OCI-LY3 (cell line): ENCODE results near the gene MASP1.

Experiments used
- EZH2phosphoT487 ChIP-seq: fragments of 200-600 bp; shearing (Covaris generic); IDR thresholded peaks from 2 replicates; pipeline ENCODE4 v1.6.1; 2018; ENCODE audit warnings: antibody characterized with exemption, mixed run types, low read depth
- TF ChIP-seq, protein P1 (sequence below): fragments of 200-600, 300-600 bp; sonication (generic); IDR thresholded peaks from 2 replicates; pipeline ENCODE4 v1.5.1; 2014; ENCODE audit warnings: antibody characterized with exemption, low read length, low read depth

DNA sequence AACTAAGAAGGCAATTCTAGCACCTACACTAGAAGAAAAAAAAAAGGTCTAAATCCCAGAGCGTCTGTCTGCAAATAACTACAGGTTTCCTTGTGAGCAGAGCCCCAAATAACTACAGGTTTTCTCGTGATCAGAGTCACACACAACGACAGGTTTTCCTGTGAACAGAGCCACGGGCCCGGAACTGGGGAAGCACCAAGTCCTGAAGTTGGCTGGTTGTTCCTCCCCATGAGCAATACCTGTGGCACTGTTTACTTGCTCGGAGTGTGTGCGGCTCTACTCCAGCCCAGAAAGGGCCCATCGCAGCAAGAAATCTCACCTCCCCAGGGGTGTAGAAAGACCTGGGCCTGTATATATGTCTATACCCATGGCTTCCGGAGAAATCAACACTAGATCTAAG lies 644 bp upstream of the MASP1 start:
- TF ChIP-seq, protein P1, sequence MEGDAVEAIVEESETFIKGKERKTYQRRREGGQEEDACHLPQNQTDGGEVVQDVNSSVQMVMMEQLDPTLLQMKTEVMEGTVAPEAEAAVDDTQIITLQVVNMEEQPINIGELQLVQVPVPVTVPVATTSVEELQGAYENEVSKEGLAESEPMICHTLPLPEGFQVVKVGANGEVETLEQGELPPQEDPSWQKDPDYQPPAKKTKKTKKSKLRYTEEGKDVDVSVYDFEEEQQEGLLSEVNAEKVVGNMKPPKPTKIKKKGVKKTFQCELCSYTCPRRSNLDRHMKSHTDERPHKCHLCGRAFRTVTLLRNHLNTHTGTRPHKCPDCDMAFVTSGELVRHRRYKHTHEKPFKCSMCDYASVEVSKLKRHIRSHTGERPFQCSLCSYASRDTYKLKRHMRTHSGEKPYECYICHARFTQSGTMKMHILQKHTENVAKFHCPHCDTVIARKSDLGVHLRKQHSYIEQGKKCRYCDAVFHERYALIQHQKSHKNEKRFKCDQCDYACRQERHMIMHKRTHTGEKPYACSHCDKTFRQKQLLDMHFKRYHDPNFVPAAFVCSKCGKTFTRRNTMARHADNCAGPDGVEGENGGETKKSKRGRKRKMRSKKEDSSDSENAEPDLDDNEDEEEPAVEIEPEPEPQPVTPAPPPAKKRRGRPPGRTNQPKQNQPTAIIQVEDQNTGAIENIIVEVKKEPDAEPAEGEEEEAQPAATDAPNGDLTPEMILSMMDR: no peak
- TF ChIP-seq EZH2phosphoT487: no peak
